GM13977 (cell line): ENCODE measurements around the gene LGALS3BP.

Source experiments
- DNase-seq: peaks from one replicate; pipeline ENCODE4 v3.0.0; 2012; ENCODE audit warnings: low spot score
- in situ Hi-C: fragments of 300-500 bp; cut with MboI; formaldehyde crosslinking; loops from one replicate; pipeline ENCODE4 v1.12.0; 2022; ENCODE audit warnings: low sequenced_read_pairs, low pct_unique_long_range_greater_than_20kb, mixed read lengths, inconsistent platforms; ENCODE audit not compliant: unreplicated experiment
- TF ChIP-seq, protein P1 (sequence below): IDR thresholded peaks from 2 replicates; pipeline ENCODE4 v1.5.1; 2012; ENCODE audit warnings: mild to moderate bottlenecking, control low read depth; ENCODE audit not compliant: insufficient read depth; ENCODE audit errors: extremely low read depth, missing control alignments

LGALS3BP gene

DNA sequence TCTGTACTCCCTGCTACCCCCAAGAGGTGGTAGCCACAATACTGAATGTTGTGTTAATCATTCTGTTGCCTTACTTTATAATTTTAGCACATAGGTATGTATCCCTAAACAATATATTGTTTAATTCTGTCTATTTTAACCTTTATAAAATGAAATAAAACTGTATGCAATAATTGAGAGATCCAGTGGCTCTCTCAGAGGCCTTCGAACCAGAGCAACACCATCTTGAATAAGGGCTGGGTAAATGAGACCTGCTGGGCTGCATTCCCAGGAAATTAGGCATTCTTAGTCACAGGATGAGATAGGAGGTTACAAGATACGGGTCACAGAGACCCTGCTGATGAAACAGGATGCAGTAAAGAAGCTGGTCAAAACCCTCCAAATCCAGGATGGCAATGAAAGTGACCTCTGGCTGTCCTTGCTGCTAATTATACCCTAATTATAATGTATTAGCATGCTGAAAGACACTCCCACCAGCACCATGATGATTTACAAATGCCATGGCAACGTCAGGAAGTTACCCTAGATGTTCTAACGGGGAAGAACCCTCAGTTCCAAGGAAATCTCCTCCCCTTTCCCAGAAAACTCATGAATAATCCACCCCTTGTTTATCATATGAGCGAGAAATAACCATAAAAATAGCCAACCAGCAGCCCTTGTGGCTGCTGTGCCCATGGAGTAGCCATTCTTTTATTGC is 31.9 kb upstream of the LGALS3BP start:
- TF ChIP-seq, protein P1, sequence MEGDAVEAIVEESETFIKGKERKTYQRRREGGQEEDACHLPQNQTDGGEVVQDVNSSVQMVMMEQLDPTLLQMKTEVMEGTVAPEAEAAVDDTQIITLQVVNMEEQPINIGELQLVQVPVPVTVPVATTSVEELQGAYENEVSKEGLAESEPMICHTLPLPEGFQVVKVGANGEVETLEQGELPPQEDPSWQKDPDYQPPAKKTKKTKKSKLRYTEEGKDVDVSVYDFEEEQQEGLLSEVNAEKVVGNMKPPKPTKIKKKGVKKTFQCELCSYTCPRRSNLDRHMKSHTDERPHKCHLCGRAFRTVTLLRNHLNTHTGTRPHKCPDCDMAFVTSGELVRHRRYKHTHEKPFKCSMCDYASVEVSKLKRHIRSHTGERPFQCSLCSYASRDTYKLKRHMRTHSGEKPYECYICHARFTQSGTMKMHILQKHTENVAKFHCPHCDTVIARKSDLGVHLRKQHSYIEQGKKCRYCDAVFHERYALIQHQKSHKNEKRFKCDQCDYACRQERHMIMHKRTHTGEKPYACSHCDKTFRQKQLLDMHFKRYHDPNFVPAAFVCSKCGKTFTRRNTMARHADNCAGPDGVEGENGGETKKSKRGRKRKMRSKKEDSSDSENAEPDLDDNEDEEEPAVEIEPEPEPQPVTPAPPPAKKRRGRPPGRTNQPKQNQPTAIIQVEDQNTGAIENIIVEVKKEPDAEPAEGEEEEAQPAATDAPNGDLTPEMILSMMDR, result no peak
- in situ Hi-C loops, result no loop called here
- DNase-seq, result no peak

DNA sequence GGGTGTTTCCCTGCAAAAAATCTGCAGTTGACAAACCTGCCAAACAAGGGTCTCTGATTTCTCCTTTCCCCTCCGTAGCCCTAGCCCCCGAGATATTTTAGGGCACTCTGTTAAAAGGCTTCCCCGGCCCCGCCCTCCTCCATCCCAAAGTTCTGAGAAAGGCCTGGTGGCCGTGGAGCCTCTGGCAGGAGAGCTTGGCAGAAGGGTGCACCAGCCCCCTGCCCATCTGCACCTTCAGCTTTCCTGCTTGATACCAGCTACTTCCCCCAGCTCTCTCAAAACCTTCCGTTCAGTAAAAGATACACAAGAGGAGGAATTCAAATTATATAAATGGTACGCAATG is 30.6 kb upstream of the LGALS3BP start:
- DNase-seq, result no peak
- in situ Hi-C loops, result no loop called here

DNA sequence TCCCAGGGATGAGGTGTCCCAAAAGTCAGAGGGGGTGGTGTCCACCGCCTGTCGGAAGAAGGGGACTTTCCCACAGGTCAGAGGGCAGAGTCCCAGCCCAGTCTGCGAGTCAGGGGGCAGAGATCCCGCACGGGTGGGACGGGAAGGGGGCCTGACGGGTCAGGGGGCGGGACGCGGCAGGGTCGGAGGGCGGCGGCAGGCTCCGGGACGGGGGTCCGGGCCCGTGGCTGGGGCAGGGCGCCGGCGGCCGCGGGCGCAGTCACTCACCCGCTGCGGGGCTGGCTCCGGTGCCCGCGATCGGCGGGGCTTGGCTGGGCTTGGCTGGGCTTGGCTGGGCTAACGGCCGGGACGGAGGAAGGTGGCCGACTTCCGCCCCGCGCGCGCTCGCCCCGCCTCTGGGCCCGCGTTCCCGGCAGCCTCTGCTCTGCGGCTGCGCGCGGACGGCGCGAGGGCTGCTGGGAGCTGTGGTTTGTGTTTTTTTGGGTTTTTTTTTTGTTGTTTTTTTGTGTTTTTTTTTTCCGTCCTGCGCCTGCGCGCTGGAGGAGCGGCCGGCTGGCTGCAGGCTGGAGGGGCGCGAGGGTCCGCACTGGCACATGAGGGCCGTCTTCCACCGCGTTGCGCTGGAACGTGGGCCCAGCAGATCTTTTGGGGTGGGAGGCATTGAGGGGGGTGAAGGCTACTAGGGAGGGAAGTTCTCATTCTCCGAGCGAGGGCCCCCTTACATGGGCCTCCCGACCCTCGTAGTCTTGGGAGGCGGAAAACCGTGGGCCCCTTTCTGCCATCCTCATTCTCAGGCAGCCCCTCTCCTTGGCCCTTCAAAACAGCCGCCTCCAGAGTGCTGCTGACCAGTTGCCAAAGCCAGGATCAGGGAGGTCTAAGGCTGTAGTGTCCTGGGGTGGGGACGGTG is 29.9 kb upstream of the LGALS3BP start, which contains the start of gene CANT1:
Gene CANT1, minus strand, starts transcription at position 368 of the 907 bp plus-strand sequence. CDS start 12,142 bp downstream, outside the sequence.
- in situ Hi-C loops, result no loop called here
- TF ChIP-seq, protein P1, result no peak
- peak; percentile 99 for DNase-seq

More for the DNA sequence above, 30.6 kb upstream of the LGALS3BP start:
- TF ChIP-seq, protein P1, result no peak

DNA sequence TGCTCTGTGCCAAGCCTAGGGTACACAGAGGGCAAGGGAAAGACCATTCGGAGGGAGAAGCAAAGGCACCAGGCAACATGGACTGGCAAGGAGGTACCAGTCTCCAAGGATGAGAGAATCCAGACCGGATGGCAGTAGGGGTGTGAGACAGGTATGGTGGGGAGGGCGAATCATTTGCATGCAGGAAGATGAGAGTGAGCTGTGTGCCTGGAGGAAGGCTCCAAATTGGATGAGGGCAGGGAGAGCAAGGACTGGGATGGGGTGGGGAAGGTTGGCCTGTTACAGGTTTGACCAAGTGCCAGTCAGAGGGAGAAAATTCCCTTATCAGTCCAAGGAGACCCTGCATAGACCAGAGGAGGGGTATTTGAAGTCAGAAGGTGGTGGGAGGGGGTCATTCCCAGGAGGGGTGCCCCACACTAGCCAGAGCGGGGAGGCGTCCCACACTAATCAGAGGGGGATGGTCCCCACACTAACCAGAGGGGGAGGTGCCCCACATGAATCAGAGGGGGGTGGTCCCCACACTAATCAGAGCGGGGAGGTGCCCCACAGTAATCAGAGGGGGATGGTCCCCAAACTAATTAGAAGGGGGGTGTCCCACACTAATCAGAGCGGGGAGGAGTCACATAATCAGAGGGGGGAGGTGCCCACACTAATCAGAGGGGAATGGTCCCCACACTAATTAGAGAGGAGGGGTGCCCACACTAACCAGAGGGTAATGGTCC is 29.1 kb upstream of the LGALS3BP start:
- TF ChIP-seq, protein P1, result no peak
- DNase-seq, result no peak
- in situ Hi-C loops, result no loop called here

DNA sequence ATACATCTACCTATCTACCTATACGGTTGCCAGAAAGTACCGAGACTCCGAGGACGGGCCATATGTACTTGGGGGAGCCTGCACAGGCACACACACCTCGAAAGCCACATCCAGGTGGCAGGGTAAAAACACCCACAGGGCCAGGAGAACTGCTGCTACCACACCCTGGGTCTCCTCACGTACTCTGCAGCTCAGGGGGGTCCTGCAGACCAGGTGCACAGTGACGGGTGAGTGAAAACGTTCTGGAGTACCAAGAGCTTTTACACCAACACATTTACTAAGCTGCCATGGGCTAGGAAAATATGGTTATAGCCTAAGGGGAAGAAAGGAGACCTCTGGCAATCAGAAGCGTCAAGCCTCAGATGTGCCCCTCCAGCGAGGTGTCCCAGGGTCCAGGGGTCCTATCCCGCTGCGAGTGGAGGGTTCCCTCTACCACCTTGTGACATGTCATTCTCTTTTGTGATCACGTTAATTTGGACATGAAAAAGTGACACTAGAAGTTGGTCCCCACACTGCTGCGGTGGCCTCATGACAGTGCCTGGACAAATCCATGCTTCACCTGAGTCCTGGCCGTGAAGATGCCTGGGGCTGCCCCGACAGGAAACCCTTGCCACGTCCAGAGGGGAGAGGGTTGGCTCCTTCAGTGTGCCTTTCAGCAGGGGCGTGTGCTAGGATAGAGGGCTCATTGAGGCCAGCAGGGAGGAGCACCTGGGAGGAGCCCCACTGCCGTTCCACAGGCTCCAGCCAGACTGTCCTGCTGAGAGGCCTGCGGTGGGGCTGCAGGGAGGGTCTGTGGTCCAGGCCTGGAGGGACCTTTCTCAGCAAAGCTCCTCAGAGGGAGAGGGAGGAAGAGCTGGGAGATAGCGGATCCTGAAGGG is 28.0 kb upstream of the LGALS3BP start:
- in situ Hi-C loops, result no loop called here
- no peak for DNase-seq
- TF ChIP-seq, protein P1, result no peak
